GM12874 (cell line): ENCODE measurements around the gene TP53I3.

Experiments used
- TF ChIP-seq, protein P1 (sequence below): IDR thresholded peaks from 2 replicates; pipeline ENCODE4 v1.5.1; 2011; ENCODE audit warnings: low read depth, mild to moderate bottlenecking, control low read depth, low read length, moderate library complexity; ENCODE audit not compliant: insufficient read depth

TP53I3 gene

GRCh38 chr2:24105816-24106215 lies 21.2 kb upstream of the TP53I3 start:
- TF ChIP-seq, protein P1, sequence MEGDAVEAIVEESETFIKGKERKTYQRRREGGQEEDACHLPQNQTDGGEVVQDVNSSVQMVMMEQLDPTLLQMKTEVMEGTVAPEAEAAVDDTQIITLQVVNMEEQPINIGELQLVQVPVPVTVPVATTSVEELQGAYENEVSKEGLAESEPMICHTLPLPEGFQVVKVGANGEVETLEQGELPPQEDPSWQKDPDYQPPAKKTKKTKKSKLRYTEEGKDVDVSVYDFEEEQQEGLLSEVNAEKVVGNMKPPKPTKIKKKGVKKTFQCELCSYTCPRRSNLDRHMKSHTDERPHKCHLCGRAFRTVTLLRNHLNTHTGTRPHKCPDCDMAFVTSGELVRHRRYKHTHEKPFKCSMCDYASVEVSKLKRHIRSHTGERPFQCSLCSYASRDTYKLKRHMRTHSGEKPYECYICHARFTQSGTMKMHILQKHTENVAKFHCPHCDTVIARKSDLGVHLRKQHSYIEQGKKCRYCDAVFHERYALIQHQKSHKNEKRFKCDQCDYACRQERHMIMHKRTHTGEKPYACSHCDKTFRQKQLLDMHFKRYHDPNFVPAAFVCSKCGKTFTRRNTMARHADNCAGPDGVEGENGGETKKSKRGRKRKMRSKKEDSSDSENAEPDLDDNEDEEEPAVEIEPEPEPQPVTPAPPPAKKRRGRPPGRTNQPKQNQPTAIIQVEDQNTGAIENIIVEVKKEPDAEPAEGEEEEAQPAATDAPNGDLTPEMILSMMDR: no peak

DNA sequence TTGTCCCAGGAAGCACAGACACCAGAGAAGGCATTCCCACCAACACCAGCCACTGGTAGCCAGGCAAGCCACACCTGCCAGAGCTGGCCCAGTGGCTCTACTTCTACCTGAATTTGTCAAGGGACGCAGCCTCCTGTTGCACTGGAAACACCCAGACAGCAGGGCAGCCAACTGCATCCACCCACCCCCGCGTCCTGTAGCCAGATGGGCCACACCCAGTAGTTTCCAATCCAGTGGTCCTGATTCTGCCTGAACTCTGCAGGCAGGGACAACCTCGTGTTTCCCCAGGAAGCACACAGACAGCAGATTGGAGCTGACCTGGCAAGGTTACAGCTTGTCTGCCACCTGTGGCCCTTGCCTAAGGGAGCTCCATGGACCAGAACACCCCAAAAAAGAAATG lies 20.3 kb upstream of the TP53I3 start:
- TF ChIP-seq, protein P1: no peak

- TF ChIP-seq, protein P1: no peak
Measured at GRCh38 chr2:24104110-24104650, 19.5 kb upstream of the TP53I3 start.

- TF ChIP-seq, protein P1: no peak
Measured at GRCh38 chr2:24102677-24103076, 18.0 kb upstream of the TP53I3 start.

GRCh38 chr2:24101992-24102391 lies 17.4 kb upstream of the TP53I3 start:
- TF ChIP-seq, protein P1: no peak

GRCh38 chr2:24088821-24089359 lies 4.3 kb upstream of the TP53I3 start:
- TF ChIP-seq, protein P1: no peak

DNA sequence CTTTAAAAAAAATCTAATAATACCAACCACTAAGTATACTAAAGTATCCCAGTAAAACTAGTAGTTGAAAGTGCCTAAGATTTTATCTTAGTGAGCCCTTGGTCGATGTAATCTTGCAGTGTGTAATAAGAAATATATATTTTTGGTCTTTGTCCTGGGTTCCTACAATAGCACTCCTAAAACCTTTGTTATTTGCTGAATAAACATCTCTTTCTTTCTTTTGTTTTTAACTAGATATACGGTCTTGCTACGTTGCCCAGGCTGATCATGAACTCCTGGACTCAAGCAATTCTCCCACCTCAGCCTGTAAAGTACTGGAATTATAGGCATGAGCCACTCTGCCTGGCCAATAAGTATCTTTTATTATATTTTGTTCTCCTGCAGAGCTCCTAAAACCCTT lies 2.4 kb upstream of the TP53I3 start:
- TF ChIP-seq, protein P1: no peak
